GM13977 (cell line): ENCODE results near the gene OR2AG1.
A peak's percentile ranks its signal among the peaks of the same experiment; 100 is the strongest.

Source experiments
- DNase-seq: peaks from one replicate; pipeline ENCODE4 v3.0.0; 2012; ENCODE audit warnings: low spot score
- CTCF ChIP-seq: IDR thresholded peaks from 2 replicates; pipeline ENCODE4 v1.5.1; 2012; ENCODE audit warnings: mild to moderate bottlenecking, control low read depth; ENCODE audit not compliant: insufficient read depth; ENCODE audit errors: extremely low read depth, missing control alignments
- in situ Hi-C: fragments of 300-500 bp; cut with MboI; formaldehyde crosslinking; loops from one replicate; pipeline ENCODE4 v1.12.0; 2022; ENCODE audit warnings: low sequenced_read_pairs, low pct_unique_long_range_greater_than_20kb, mixed read lengths, inconsistent platforms; ENCODE audit not compliant: unreplicated experiment

OR2AG1 gene

GRCh38 chr11:6782720-6783119 lies at the start of gene OR2AG1:
Gene OR2AG1 (plus strand): TSS chr11:6783020. CDS start chr11:6785038, 2,018 bp downstream.
- no peak for DNase-seq
- in situ Hi-C loops = no loop called here
- TF ChIP-seq CTCF = no peak

GRCh38 chr11:6733326-6734275 lies 49.2 kb upstream of the OR2AG1 start:
- in situ Hi-C loops = no loop called here
- no peak for TF ChIP-seq CTCF
- DNase-seq = no peak

- no peak for TF ChIP-seq CTCF
- DNase-seq = no peak
- in situ Hi-C loops = no loop called here
Measured at GRCh38 chr11:6734616-6735015, 48.2 kb upstream of the OR2AG1 start.

- DNase-seq = no peak
- in situ Hi-C loops = no loop called here
- TF ChIP-seq CTCF = no peak
Measured at GRCh38 chr11:6735306-6735705, 47.5 kb upstream of the OR2AG1 start.

DNA sequence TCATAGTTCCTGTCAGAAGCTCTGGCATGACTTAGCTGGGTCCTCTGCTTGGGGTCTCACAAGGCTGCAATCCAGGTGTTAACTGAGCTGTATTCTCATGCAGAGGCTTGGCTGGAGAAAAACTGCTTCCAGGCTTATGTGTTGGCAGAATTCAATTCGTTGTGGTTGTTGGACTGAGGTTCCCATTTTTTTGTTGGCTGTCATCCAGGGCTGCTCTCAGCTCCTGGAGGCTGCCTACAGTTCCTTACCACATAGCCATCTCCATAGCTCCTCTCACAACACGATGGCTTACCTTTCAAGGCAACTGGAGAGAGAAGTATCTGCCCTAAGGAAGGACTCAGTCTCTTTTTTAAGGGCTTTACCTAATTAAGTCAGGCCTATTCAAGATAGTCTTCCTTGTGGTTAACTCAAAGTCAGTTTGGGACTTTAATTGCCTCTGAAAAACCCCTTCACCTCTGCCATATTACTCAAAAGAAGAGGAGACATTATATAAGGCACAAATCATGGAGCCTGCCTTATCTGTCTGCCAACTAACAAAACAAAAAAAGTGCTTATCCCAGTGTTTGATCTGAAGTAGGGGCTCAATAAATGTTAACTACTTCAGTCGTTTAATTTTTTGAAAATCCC lies 46.2 kb upstream of the OR2AG1 start:
- in situ Hi-C loops = no loop called here
- TF ChIP-seq CTCF = no peak
- no peak for DNase-seq

- peak; percentile 72 for TF ChIP-seq CTCF
- in situ Hi-C loops = no loop called here
- peak; percentile 29 for DNase-seq
Measured at GRCh38 chr11:6737872-6738466, 44.9 kb upstream of the OR2AG1 start.
